Kidney (tissue), 14 donors: ENCODE data around the gene CRTC2. TPM values are rescaled to one million over a fixed set of nuclear protein-coding genes. Genes with fewer than 3 reads are reported as not detected.
A peak's percentile ranks its signal among the peaks of the same experiment; 100 is the strongest.

ENCODE experiments used
- DNase-seq, 5 donors: peaks; one replicate each; pipeline ENCODE4 v3.0.0-alpha.2; 2013 to 2020
- FAIRE-seq: peaks from 2 replicates; lab custom pipeline; 2012; peaks lifted over from hg19 to GRCh38; lab: Jason Lieb, UNC
- H3K27ac ChIP-seq, 2 donors: one replicate each; pipeline ENCODE4 v1.7.0; 2013; ENCODE audit warnings: low read depth in 2 of 2, low read length in 2 of 2, inconsistent platforms in 1 of 2
- H3K27me3 ChIP-seq: one replicate; pipeline ENCODE4 v1.7.1; 2013; ENCODE audit warnings: low read length, inconsistent platforms; ENCODE audit not compliant: control insufficient read depth, insufficient read depth
- H3K36me3 ChIP-seq, 3 donors: one replicate each; pipeline versions ENCODE4 v1.7.0 to v1.7.1; 2013; ENCODE audit warnings: low read length in 3 of 3, control low read depth in 1 of 3, inconsistent platforms in 1 of 3; ENCODE audit not compliant: insufficient read depth in 3 of 3, control insufficient read depth in 2 of 3
- H3K4me1 ChIP-seq, 3 donors: one replicate each; pipeline versions ENCODE4 v1.7.0 to v1.7.1; 2013; ENCODE audit warnings: low read length in 3 of 3, inconsistent platforms in 1 of 3, low read depth in 1 of 3; ENCODE audit not compliant: control insufficient read depth in 2 of 3, insufficient read depth in 2 of 3
- H3K4me3 ChIP-seq, 3 donors: one replicate each; pipeline versions ENCODE4 v1.7.0 to v1.8.1; 2013; ENCODE audit warnings: low read length in 3 of 3, control low read depth in 1 of 3, inconsistent platforms in 1 of 3
- H3K9ac ChIP-seq, 3 donors: one replicate each; pipeline versions ENCODE4 v1.7.0 to v1.7.1; 2013; ENCODE audit warnings: low read length in 3 of 3, control low read depth in 1 of 3, inconsistent platforms in 1 of 3
- H3K9me3 ChIP-seq, 3 donors: one replicate each; pipeline versions ENCODE4 v1.7.0 to v1.7.1; 2013; ENCODE audit warnings: low read length in 3 of 3, control low read depth in 1 of 3, inconsistent platforms in 1 of 3; ENCODE audit not compliant: control insufficient read depth in 2 of 3, insufficient read depth in 1 of 3
- intact Hi-C: fragments of 100-400 bp; cut with DNase I; formaldehyde crosslinking; loops from one replicate; pipeline ENCODE4 v1.11.1; 2022
- polyA plus RNA-seq: library from polyadenylated mRNA; stranded (reverse); fragments of 350-450 nt; fragmentation: Illumina TruSeq; extraction: RNeasy Lipid Tissue Mini Kit (QIAGEN cat#74804); gene quantifications from one replicate; pipeline ENCODE4 v1.2.3, GENCODE V29; 2014; ENCODE audit warnings: low read depth, low replicate concordance; ENCODE audit not compliant: insufficient read depth
- total RNA-seq: library from RNA; stranded (reverse); fragmentation: NEBNext Ultra II Directional; extraction: Animal tissue kit (Norgen Biotek cat#: 25700); gene quantifications from one replicate; pipeline ENCODE4 v1.2.1, GENCODE V29; 2021
- TF ChIP-seq, protein P1 (sequence below): IDR thresholded peaks from 3 replicates; pipeline ENCODE4 v1.5.1; 2012; ENCODE audit warnings: mild to moderate bottlenecking, moderate library complexity, borderline replicate concordance; ENCODE audit not compliant: insufficient read depth; ENCODE audit errors: extremely low read depth
- donor health status: control.
- donor health status: control.
- donor health status: control.
- donor health status: control.
- donor health status: control.
- donor health status: DM: yes; HTN: yes; CAD: no.
- donor health status: Normal renal cell carcinoma (clear cell type).

The CRTC2 gene
- total and polyA plus RNA-seq, 2 donors from 2014 or later: 28.6 to 44.8 TPM

DNA sequence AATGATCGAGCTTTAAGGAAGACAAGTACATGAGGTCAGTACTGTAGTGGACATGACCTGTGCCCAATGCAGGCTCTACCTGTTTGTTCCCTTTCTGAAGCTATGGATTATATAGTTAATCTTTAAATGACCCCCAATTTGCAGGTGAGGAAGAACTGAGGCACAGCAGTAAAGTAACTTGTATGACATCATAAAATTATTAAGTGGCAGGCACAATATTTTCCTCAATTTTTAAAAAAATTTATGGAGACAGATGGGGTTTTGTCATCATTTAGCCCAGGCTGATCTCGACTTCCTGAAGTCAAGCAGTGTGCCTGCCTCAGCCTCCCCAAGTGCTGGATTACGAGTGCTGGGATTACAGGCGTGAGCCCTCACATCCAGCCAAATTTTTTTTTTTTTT, 32.0 kb downstream of the CRTC2 start:
- TF ChIP-seq, protein P1, sequence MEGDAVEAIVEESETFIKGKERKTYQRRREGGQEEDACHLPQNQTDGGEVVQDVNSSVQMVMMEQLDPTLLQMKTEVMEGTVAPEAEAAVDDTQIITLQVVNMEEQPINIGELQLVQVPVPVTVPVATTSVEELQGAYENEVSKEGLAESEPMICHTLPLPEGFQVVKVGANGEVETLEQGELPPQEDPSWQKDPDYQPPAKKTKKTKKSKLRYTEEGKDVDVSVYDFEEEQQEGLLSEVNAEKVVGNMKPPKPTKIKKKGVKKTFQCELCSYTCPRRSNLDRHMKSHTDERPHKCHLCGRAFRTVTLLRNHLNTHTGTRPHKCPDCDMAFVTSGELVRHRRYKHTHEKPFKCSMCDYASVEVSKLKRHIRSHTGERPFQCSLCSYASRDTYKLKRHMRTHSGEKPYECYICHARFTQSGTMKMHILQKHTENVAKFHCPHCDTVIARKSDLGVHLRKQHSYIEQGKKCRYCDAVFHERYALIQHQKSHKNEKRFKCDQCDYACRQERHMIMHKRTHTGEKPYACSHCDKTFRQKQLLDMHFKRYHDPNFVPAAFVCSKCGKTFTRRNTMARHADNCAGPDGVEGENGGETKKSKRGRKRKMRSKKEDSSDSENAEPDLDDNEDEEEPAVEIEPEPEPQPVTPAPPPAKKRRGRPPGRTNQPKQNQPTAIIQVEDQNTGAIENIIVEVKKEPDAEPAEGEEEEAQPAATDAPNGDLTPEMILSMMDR: no peak
- Histone ChIP-seq H3K4me1 (peaks cover 0 to 16% (median 2%) of the 10 kb centered on the region in 3 donors), H3K9me3 (no peaks in the 10 kb centered on the region), H3K27me3 (no peaks in the 10 kb centered on the region), H3K4me3 (no peak overlapping the region), H3K27ac (no peak overlapping the region), H3K9ac (no peak overlapping the region), H3K36me3 (peaks cover 0 to 8% (median 0%) of the 10 kb centered on the region in 3 donors)
- intact Hi-C loops: no loop called here
- DNase-seq: no peak
- no peak for FAIRE-seq

DNA sequence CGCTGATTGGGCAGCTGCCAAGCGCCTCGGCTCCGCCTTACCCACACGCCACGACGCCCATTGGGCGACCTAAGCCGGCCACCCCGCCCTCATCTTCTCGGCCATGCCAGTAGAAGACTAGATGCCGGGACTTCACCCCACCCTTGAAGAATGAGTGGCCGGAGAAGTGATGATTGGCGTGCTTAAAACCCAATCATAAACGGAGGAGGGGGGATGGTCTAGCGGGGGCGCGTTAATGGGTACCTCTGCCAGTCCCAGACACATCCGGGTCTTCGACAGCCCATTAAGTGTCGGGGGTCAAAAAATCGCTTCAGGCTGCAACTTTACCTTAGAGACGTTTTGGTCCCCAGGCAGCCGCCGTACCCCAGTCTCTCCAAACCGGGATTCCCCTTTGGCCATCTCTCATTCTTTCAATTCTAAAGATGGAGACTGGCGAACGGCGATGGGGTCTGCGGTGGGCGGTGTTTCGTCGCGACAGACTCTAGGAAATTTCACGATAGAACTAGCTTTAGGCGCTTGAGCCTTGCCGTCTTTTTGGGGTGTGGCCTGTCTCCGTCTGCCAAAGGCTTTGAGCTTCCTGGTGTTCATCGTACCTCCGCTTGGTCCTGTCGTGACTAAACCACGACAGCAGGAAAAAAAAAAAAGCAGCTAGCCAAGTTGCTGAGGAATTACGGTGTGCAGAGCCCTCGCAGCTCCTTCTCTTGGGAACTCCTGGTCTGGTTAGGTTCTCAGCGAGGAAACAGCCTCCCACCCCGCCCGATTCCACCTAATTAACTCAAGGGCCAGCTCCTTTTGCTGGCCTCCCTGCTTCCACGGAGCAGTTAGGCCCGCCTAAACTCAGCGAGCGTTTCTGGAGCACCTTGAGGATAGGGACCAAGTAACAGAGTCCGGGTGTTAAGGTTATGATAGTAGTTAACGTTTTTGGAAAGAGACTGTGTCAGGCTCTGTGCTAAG, 35.2 kb downstream of the CRTC2 start, which contains the start of gene GATAD2B:
Gene GATAD2B (minus strand): TSS at position 1 of the 954 bp plus-strand sequence. CDS start 94,625 bp downstream, outside the sequence.
- Histone ChIP-seq H3K27me3 (no peaks in the 10 kb centered on the region), H3K9ac (peak within 1 kb of the TSS; percentile 81 to 89 (median 86)), H3K27ac (peak within 1 kb of the TSS; percentile 90 to 91), H3K36me3 (peaks cover 0 to 6% (median 0%) of the 10 kb centered on the region in 3 donors), H3K9me3 (no peaks in the 10 kb centered on the region), H3K4me1 (peaks cover 7 to 27% (median 18%) of the 10 kb centered on the region in 3 donors), H3K4me3 (peak within 1 kb of the TSS; percentile 88 to 92 (median 91))
- TF ChIP-seq, protein P1: no peak
- intact Hi-C loops: no loop called here
- FAIRE-seq: no peak
- DNase-seq: peak; percentile 100

DNA sequence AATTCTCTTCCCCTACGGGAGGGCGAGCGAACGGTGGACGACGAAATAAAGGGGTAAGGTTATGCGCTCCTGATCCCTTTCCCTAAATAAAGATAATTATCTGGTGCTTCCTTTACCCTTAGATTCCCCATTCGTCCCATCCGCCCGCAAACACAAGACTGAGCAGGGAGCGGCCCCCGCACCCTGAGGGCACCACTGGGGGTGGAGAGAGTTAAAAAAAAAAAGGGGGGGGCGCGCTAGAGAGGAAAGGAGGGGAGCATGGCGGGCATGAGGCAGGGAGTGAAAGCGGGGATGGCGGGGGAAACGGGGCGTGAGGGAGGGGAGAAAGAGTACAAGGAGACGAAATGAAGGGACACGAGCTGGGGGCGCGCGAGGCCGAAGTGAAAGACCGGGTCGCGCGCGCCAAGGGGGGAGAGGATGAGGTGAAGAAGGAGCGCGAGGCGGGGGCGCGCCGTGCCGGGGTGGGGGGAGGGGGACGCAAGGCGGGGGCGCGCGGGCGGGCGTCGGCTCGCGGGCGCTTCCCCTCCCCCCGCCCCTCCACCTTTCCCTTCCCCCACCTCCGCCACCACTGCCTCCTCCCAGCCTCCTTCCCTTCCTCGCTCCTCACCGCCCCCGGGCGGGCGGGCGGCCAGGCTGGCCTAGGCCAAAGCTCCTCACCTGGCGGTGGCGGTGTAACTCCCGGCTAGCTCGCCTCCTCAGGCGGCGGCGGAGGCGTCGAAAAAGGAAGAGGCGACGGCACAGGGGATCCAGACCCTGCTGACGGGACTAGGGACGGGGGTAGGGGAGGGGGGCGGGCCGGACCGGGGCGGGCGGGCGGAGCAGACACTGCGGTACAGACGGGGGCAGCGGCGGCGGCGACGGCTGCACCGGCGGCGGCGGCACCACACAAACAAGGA, 36.1 kb downstream of the CRTC2 start:
- FAIRE-seq (no peak), DNase-seq (peak in 4 of 5 donors; percentile 54 to 86 (median 80))
- intact Hi-C loops: no loop called here
- Histone ChIP-seq H3K9ac (peak overlapping the region; percentile 81 to 89 (median 84)), H3K4me3 (peak overlapping the region; percentile 82 to 91 (median 89)), H3K27me3 (no peaks in the 10 kb centered on the region), H3K36me3 (peaks cover 0 to 6% (median 0%) of the 10 kb centered on the region in 3 donors), H3K9me3 (no peaks in the 10 kb centered on the region), H3K4me1 (peaks cover 7 to 27% (median 18%) of the 10 kb centered on the region in 3 donors), H3K27ac (peak overlapping the region; percentile 90 to 91)
- TF ChIP-seq, protein P1: no peak
